NCI-H2107 treated with DMSO at 0.1 percent for 48 hours (cell line): ENCODE data around the gene UBR4.

Experiments
- DNase-seq: peaks from one replicate; lab custom pipeline; 2025; ENCODE audit not compliant: unreplicated experiment; lab: John Stamatoyannopoulos, UW

Gene UBR4

DNA sequence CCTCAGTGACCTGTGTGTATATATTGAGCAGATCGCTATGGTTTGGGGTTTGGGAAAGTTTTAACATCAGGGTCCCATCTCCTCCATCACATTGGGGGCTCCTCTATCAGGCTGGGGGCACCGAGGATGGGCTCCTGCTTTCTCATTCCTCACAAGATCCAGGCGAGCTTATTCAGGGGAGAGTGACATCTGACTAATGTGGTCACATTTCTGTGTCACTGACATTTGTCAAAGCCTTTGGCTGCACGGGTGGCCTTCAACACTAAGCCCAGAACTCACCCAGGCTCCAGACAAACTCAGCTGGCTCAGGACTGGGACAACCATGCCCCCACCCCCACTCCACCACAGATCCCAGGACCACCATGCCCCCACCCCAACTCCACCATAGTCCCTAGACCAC lies 150.3 kb downstream of the UBR4 start:
- no peak for DNase-seq

DNA sequence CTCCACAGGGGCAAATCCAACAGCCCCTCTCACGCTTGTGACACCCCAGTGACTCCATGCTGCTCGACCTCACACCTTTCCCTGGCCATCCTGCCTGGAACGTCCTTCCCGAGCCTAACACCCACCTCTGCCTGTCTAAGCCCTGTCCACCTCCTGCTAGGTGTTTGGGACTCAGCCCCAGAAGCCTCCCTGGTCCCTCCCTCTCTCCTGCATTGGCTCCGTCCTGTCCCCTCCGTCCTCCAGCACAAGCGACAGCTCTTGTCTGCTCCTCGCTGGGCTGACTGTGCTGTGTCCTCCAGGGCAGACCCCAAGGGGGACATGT lies 151.6 kb downstream of the UBR4 start:
- no peak for DNase-seq

DNA sequence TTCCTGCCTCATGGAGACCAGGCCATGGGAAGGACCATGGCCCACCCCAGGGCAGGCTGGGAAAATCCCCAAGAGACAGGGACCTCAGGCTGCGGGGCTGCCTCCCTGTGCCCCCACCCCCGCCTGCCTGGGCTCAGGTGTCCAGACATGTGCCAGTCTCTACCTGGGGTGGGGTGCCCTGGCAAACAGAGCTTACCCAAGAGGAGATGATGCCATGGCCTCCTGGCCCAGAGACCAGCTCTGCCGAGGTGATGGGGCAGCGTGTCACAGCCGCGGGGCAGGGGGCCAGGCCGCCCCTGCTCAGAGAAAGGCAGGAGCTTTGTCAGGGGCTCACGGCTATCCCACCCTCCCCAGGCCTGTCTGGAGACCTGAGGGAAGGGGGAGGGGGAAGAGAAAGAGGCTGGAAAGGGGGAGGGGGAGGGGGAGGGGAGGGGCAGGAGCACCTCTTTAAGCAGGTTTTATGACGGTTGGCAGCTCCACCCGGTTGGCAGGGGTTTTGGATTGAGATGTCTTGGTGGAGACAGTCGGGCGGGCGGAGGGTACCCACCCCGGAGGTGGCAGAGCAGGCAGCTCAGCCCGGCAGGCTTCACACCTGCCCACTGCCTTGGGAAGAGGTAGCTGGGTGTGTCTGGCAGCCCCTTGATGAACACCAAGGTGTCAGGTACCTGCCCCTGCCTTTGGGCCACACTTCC lies 152.1 kb downstream of the UBR4 start:
- DNase-seq, result no peak

DNA sequence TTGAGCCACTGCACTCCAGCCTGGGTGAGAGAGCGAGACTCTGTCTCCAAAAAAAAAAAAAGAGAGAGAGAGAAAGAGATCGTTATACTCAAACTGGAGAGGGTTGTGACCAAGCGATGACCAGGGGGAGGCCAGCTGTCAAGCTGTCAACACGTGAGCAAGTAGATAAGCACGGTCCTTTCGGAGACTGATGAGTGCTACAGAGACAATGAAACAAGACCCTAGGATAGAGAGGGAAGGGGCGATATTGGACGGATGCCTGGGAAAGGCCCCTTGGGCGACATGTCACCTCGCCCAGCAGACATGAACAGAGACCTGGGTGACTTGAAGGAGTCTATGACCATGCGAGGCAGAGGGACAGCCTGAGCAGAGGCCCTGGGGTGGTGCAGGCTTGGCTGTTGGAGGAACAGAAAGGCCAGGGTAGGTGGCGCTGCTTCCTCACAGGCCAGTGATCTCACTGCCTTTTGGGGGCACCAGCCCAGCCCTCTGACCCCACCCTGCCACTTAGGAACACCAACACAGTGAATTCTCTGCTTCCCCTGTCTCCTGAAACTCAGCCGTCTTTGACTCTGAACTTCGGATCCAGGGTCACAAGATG lies 152.8 kb downstream of the UBR4 start:
- no peak for DNase-seq

DNA sequence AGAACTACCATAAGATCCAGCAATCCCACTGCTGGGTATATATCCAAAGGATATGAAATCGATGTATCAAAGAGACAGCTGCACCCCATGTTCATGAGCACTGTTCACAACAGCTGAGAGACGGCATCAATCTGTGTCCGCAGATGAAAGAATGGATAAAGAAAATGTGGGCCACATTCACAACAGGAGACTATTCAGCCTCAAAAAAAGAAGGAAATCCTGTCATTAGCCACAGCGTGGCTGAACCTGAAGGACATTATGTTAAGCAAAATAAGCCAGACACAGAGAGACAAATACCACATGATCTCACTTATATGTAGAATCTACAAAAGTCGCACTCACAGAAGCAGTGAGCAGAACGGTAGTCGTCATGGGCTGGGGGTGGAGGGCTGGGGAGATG lies 154.4 kb downstream of the UBR4 start:
- DNase-seq, result no peak

DNA sequence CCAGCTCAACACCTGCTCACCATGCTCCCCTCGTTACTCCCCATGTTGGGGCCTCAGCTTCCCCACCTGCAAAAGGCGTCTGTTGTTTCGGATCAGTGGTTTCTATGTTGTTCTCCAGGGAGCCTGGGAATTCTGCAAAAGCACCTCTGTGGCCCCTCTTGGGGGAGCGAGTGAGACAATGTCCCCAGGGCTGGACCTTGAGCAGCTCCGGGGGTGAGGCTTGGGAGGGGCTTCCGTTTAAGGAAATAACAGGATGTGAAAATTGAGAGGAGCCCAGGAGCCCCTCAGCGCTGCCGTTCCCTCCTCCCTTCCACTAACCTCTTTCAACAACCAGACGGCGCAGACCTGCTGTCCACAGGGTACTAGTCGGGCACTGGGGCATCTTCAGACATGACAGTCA lies 155.1 kb downstream of the UBR4 start:
- no peak for DNase-seq

DNA sequence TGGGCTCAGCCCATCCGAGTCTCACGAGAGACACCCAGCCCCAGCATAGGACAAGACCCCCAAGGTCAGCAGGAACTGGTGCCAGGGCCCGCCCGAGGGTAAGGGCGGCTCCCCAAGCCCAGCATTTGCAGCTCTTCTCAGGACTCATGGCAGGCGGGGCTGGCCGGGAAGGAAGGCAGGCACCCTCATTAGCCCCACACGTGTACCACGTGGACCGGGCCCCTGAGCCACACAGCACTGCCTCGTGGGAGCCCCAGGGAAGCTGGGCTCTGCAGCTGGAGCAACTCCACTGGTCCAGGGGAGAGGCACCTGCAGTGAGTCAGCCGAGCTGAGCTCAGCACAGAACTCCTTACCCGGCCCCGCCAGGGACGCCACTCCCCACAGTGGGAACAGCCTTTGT lies 155.8 kb downstream of the UBR4 start:
- DNase-seq, result no peak

DNA sequence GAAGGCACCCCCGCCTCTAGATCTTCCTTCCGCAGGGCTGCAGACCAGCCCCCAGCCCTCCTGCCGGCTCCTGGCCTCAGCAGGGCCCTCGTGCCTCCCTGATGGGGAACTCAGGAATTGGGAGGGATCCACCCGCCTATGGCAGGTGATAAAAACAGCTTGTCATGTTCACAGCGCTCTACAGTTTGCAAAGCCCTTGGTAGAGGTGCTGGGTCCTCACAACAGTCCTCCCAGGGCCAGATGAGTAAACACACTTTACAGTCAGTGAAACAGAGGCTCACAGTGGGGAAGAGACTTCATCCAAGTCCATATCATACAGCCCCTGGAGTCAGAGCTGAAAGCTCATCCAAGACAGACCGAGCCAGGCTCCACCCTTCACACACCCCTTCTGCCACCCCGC lies 156.6 kb downstream of the UBR4 start:
- DNase-seq, result no peak

DNA sequence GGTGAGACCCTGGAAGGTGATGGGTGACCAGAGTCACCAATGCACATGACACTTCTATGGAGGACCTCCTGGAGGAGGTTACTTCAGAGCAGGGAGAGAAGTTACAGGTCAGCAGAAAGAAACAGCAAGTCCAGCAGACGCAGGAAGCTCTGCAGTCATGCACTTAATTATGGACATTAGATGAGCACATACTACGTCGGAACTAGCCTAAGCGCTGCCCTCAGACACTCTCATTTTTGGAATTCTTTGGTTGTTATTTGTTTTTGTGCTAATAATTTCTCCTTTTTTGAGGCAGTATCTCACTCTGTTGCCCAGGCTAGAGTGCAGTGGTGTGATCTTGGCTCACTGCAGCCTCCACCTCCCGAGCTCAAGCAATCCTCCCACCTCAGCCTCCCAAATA lies 160.3 kb downstream of the UBR4 start:
- no peak for DNase-seq

DNA sequence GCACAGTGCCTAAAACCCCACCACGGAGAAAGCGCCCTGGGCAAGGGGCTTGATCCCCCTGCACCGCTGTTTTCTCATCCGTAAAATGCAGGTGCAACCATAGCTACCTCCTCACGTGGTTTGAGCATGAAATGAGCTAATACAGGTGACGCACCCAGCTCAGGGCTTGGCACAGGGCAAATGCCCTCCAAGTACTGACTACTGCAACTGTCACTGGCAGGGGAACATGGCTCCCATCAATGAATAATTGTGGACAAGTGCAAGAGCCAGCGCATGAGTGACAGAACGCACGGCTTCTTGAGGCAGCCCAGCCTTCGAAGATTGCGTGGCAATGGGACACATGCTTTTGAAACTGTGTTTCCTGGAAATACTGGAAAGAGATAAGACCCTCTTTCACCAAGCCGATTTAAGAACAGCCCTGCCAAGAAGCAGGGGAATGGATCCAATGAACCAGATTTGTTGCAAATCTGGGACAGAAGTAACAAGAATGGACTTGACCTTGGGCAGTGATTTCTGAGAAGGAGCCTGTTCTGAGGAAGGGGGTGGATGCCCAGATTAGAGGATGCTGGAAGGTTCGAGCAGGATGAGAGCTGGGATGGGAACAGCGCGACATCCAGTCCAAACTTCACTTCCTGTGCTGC lies 160.8 kb downstream of the UBR4 start:
- DNase-seq, result no peak

DNA sequence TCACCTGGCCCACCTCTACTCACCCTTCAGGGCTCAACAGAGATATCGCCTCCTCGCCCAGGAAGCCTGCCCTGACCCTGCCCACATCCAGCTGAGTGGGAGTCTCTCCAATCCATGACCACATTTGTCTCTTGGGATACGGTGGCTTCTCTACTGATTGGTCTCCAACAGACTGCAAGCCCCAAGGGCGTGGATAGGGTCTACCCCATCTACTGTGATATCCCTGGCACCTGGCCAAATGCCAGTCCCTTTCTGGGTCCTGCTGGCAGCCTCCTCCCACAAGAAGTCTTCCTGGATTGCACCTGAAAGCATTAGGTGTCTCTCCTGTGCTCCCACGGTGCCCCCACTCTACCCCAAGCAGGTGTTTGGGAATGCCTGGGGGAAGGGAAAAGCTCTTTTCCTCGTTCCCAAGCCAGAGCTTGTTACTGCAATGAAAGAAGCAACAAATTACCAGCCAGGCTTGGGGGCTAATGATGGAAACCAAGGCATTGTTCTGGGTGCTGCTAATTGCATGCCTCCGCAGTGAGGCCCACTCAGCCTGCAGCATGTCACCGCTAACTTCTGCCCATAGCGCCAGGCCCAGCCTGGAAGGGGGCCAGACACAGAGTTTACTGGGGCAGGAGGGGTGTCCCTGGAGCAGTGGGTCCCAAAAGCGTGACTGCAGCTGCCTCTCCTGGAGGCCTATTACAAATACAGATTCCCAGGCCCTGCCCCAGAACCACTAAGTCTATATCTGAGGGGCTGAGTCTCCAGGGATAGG lies 162.9 kb downstream of the UBR4 start:
- no peak for DNase-seq

DNA sequence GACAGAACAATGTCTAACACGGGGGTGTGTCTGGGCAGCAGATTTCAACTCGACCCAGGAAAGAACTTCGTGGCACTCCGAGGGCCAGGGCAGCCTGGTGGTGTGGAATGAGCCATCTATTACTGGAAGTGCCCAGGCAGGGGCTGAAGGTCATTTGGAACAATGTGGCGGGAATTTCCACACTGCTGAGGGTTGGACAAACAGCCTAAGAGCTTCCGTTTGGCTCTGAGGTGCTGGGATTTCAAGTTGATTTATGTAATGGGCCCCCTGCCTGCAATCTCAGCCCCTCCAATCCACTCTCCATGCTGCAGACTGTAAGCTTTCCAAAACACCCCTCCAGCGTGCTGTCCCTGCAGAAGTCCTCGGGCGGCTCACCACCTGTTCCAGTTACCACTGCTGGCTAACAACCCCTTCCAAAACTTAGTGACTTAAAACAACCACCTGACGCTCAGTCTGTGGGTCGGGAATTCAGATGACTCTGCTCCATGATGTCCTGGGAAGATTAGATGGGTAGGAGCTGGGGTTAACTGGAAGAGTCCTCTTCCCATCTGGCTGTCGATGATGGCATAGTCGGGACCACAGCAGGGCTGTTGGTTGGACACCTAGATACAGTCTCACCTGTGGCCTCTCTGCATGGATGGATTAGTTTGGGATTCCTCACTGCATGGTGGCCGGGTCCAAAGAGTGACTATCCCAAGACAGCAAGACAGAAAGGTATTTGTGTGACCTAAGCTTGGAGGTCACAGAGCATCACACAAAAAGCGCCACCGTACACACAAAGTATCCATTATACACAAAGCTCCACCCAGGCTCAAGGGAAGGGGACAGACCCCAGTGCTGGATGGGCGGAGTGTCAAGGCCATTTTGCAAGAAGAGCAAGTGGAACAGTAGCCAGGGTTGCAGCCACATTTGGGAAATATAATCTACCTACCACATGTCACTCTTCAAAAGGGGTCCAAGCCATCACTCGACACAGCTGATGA lies 163.9 kb downstream of the UBR4 start:
- no peak for DNase-seq

DNA sequence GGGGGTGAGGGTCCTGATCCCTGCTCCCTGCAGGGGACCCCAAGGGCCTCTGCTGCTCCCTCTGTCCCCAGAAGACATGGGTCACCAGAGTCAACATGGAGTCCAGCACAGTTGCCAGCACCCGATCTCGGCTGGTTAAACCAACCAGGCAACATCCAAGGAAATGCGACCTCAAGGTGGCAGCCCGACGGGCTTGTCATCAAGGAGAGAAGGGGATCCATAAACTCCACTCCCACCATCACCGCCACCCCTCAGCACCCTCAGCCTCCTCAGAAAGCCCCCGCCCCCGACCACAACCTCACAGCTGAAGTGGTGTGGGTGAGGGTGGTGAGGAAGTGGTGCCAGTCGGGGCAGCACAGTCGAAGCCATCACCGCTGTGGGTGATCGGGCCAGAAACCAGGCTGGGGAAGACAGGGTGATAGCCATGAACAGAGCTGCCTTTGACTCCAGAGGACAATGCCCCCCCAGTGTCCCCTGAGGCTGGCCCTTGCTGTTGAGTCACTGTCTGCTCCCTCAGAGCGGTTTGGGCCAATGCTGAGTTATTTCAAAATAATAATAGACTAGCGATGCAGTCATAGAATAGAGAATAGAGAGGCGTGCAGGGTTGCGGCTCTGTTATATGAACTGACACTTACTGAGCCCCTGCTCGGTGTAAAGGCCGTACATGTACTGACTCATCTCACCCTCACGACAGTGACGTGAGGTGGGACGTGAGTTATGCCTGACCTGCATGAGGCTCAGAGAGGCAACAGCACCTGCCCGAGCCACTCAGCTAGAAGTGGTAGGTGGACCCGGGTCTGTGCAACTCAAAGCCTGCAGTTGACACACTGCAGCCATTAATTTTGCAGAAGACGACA lies 164.9 kb downstream of the UBR4 start:
- no peak for DNase-seq

DNA sequence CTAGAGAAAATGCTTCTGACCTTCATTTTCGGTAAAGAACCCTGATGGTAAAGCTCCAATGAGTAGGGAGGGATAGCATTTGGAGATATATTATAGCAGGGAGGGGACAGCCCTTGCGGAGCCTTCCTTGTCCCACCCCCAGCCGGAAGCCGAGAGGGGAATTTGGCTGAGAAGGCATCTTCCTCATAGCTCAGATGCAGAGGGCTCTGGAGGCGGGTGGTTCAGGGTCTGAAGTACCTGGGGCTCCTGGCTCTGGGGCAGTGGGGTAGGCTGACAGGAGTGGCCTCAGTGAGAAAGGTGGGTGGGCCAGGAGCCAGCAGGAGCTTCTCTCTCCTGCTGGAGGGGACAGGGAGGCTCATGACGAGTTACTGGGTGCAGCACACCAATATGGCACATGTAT lies 165.6 kb downstream of the UBR4 start:
- no peak for DNase-seq

DNA sequence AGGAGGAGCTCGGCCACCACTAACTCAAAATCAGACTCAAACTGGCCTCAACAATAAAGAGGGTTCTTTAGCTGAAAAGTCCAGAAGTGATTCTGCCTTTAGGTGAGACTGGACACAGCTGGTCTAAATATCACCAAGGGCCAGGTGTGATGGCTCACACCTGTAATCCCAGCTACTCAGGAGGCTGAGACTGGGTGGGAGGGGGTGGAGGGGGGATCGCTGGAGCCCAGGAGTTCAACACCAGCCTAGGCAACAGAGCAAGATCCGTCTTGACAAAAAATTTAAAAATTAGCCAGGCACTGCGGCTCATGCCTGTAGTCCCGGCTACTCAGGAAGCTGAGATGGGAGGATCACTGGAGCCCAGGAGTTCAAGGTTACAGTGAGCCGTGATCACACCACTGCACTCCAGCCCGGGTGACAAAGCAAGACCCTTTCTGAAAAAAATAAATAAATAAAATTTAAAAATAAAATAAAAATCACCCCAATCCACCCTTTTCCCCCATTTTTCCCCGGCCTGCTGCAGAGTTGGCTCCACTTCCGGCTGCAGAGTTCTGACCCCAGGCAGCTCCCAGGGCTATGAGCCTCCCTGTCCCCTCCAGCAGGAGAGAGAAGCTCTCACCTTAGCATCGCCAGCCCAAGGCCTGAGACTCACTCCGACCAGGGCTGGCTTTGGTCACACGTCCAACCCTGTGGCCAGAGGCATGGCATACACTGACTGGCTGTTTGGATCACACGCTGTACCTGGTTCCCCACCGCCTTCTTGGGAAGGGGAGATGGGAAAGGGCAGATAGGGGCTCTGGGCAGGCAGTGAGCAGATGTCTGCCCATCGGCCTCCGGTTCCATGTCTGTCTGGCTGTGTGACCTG lies 166.3 kb downstream of the UBR4 start:
- DNase-seq, result no peak

DNA sequence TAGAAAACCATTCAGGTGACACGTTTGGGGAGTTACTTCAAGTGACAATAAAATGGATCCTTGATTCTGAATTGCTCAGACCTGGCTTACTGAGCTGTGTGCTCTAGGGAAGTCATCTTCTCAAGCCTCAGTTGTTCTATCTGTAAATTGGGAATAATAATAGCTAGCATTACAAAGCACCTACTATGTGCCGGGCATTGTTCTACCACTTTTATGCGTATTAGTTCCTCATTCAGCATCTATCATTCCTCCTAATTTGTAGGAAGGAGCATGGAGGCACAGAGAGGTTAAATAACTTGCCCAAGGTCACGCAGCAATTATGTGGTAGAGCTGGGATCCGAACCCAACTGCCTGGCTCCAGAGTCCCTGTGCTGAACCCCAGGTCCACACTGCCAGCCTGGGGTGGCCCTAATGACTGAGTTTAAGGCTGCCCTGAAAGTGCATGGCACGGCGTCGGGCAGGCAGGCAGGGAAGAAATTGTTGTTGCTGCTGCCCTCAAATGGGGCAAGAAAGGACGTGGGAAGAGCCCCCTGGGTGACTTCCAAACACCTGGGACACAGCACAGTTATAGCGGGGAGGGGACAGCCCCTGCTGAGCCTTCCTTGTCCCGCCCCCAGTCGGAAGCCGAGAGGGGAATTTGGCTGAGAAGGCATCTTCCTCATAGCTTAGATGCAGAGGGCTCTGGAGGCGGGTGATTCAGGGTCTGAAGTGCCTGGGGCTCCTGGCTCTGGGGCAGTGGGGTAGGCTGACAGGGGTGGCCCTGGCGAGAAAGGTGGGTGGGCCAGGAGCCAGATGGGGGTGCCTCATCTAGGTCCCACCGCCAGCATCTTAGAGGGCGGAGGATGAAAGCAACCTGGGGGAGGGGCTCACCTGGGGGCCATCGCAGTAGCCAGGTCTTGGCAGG lies 167.1 kb downstream of the UBR4 start:
- DNase-seq, result no peak

DNA sequence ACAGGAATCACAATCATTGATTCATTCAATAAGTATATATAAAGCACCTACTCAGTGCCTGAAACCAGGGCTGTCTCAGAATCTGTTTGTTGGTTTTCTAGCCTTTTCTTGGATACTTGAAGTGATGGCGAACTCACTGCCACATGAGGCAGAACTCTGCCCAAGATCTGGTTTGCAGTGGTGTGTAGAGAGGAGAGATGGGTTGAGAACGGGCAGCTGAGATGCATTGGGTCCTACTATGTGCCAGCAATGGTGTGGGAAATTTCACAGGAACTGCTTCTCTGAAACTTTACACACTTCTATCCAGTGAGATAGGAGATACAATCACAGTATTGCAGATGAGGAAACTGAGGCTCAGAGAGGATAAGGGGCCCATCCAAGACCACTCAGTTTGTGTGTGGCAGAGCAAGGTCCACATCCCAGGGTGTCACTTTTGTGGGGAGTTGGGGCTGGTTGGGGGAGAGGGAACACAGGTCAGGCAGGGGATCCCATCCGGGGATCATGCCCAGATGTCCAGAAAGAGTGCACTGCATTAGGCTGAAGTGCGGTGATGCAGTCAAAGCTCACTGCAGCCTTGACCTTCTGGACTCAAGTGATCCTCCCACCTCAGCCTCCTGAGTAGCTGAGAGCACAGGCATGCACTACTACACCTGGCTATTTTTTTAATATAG lies 169.9 kb downstream of the UBR4 start:
- DNase-seq, result no peak

DNA sequence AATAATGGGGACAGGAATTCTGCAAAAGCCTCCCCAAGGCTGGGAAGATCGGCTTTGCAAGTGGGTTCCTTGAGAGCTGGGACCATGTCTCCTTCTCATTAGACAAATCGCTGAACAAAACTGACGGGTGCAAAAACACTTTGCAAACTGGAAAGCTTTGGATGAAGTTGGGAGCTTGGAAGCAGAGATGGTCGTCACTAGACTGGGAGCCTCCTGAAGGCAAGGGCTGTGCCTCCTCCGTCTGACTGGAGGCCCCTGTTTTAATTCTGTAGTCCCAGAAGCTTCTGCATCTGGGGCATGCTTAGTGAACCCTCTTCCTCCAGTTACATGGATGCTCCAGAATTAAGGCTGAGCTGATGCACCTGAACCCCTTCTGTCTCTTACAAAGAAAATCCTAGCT lies 171.3 kb downstream of the UBR4 start:
- DNase-seq, result no peak
